ES-I3 (cell line): ENCODE data around the gene PML.
"Not testable (repeated sequence)": the region's sequence is repeated elsewhere in the genome, so short reads cannot be mapped to it uniquely, and the experiment has no call there.

ENCODE experiments used
- H3K36me3 ChIP-seq: 2 replicates; pipeline ENCODE4 v1.6.1; 2013; ENCODE audit warnings: mild to moderate bottlenecking, low read length, control low read depth, moderate library complexity; ENCODE audit not compliant: insufficient read depth
- H3K4me1 ChIP-seq: 2 replicates; pipeline ENCODE4 v1.6.1; 2013; ENCODE audit warnings: mild to moderate bottlenecking, control low read depth, low read length; ENCODE audit not compliant: insufficient read depth
- H3K9ac ChIP-seq: 2 replicates; pipeline ENCODE4 v1.6.1; 2013; ENCODE audit warnings: low read depth, mild to moderate bottlenecking, low read length, moderate library complexity
- H3K9me3 ChIP-seq: 2 replicates; pipeline ENCODE4 v1.6.1; 2013; ENCODE audit warnings: mild to moderate bottlenecking, low read length, moderate library complexity; ENCODE audit not compliant: control insufficient read depth, insufficient read depth

PML gene

GRCh38 chr15:73952913-73953750 lies 41.4 kb upstream of the PML start:
- Histone ChIP-seq H3K9ac (no peak overlapping the region), H3K9me3 (no peaks in the 10 kb centered on the region), H3K4me1 (peaks cover 12% of the 10 kb centered on the region), H3K36me3 (no peaks in the 10 kb centered on the region; the same call in 1 of the 2 replicates)

- H3K4me1 ChIP-seq = peaks cover 12% of the 10 kb centered on the region
- H3K36me3 ChIP-seq = no peaks in the 10 kb centered on the region; the same call in 1 of the 2 replicates
These were observed 40.0 kb upstream of the PML start for GRCh38 chr15:73954188-73955145.

GRCh38 chr15:73955326-73955725 lies 39.2 kb upstream of the PML start:
- Histone ChIP-seq H3K4me1 (peaks cover 12% of the 10 kb centered on the region), H3K36me3 (no peaks in the 10 kb centered on the region), H3K9ac (no peak overlapping the region), H3K9me3 (no peaks in the 10 kb centered on the region)

More at GRCh38 chr15:73954188-73955145, 40.0 kb upstream of the PML start:
- Histone ChIP-seq H3K9ac (no peak overlapping the region), H3K9me3 (no peaks in the 10 kb centered on the region)

DNA sequence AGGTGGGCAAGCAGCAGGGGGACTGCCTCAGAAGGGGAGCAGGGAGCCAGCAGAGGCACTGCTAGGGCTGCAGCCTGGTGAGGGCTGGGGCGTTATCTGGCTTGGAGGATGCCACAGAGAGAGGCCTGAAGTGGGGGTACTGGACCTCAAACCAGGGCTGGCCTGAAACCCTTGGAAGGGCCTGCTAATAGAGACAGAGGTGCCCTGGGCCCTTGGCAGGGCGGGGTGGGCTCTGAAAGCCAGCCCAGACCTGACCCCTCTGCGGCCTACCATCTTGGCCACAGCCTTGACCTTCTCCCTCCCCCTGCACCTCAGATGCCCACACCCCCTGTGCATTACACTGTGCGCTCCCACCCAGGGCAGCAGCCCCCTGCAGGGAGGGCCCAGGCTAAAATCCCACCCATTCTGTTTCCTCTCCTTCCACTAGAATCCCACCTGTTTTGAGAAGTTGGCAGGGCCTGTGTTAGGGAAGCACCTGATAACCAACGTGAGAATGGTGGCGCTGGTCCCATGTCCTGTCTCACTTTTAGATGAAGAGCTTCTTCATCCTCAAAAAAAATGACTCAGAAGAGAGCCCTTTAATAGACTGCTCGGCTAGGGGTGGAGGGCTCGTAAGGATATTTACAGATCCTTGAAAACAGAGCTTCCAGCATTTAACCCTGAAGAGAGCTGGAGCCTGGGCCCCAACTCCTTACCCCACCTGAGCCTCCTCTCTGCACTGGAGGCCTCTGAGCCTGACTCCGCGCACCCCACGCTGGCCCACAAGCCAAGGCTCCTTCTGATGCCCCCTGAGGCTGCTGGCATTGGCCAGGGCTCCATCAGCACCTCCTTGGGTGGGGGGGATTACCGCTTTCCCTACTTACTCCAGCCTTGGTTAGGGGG lies 38.4 kb upstream of the PML start:
- Histone ChIP-seq H3K9ac (no peak overlapping the region), H3K9me3 (no peaks in the 10 kb centered on the region), H3K4me1 (peaks cover 8% of the 10 kb centered on the region), H3K36me3 (no peaks in the 10 kb centered on the region)

- Histone ChIP-seq H3K4me1 (peaks cover 3% of the 10 kb centered on the region; the same call in 1 of the 2 replicates), H3K9ac (no peak overlapping the region), H3K9me3 (no peaks in the 10 kb centered on the region), H3K36me3 (no peaks in the 10 kb centered on the region)
These were observed 37.8 kb upstream of the PML start for GRCh38 chr15:73956743-73957135.

DNA sequence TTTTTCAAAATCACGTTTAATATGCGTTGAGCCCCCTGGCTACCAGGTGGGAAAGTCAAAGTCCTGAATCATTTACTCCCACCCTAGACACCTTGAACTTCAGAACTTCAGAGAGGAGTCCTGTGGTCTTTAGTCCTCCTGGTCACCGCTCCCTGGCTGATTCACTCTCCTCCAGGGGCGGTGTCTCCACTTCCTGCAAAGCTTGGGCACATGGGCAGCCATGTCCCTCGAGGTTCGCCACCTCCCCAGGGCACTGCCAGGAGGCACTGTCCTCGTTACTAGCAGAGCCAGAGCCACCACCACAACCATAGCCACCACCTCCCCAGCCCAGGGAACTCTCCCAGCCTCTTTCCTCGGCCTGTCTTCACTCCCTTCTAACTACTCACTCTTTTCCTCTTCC lies 37.2 kb upstream of the PML start:
- H3K36me3 ChIP-seq = no peaks in the 10 kb centered on the region
- H3K9me3 ChIP-seq = no peaks in the 10 kb centered on the region
- H3K4me1 ChIP-seq = no peaks in the 10 kb centered on the region; the same call in 1 of the 2 replicates
- H3K9ac ChIP-seq = no peak overlapping the region

GRCh38 chr15:73957785-73958184 lies 36.7 kb upstream of the PML start:
- H3K4me1 ChIP-seq = no peaks in the 10 kb centered on the region; the same call in 1 of the 2 replicates
- H3K36me3 ChIP-seq = no peaks in the 10 kb centered on the region
- H3K9me3 ChIP-seq = no peaks in the 10 kb centered on the region
- no peak overlapping the region for H3K9ac ChIP-seq

GRCh38 chr15:73959012-73959581 lies 35.4 kb upstream of the PML start:
- Histone ChIP-seq H3K36me3 (no peaks in the 10 kb centered on the region), H3K9ac (no peak overlapping the region), H3K9me3 (no peaks in the 10 kb centered on the region), H3K4me1 (no peaks in the 10 kb centered on the region)

DNA sequence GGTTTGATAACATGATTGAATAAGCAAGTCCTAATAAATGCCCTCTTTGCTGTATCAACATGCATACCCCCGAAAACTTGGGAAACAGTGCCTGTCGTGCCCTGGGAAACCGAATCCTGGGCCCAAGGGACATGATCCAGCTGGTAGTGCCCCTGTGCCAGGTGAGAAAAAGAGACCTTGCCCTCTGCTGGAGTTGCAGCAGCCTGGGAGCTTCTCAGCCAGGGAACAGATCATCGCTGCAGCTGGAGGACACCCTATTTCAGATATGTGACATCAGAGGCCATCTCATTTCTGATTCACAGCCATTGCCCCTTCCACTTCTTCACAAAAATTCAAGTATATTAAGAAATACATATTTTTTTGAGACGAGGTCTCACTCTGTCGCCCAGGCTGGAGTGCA lies 34.7 kb upstream of the PML start:
- peaks cover under 1% of the 10 kb centered on the region; the same call in 1 of the 2 replicates for H3K4me1 ChIP-seq
- H3K36me3 ChIP-seq = no peaks in the 10 kb centered on the region
- H3K9me3 ChIP-seq = no peaks in the 10 kb centered on the region
- H3K9ac ChIP-seq = no peak overlapping the region

DNA sequence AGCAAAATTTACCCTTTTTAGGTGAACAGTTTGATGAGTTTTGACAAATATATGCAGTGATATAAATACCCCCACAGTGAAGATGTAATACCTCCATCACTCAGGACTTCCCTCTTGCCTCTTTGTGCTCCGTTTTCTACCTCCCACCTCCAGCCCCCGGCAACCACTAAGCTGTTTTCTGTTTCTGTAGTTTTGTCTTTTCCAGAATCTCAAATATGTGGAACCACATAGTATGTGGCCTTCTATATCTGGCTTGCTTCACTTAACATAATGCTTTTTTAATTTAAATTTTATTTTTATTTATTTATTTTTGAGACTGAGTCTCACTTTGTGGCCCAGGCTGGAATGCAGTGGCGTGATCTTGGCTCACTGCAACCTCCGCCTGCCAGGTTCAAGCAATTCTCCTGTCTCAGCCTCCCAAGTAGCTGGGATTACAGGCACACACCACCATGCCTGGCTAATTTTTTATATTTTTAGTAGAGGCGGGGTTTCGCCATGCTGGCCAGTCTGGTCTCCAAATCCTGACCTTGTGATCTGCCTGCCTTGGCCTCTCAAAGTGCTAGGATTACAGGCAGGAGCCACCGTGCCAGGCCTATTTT lies 33.9 kb upstream of the PML start:
- not testable (repeated sequence) for H3K9ac ChIP-seq, H3K9me3 ChIP-seq, H3K4me1 ChIP-seq, H3K36me3 ChIP-seq

DNA sequence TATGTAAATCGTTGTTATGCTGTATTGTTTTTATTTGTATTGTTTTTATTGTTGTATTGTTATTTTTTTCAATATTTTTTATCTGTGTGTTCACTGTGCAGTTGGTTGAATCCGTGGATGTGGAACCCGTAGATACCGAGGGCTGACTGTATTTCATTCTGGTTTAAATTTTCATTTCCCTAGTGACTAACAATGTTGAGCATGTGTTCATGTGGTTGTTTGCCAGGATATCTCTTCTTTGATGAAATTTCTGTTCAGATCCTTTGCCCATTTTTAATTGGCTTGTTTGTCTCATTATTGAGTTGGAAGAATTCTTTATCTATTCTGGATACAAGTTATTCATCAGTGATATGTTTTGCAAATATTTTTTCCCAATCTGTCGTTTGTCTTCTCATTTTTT lies 32.1 kb upstream of the PML start:
- Histone ChIP-seq H3K9ac (no peak overlapping the region), H3K4me1 (peaks cover 13% of the 10 kb centered on the region), H3K9me3 (no peaks in the 10 kb centered on the region), H3K36me3 (no peaks in the 10 kb centered on the region)

DNA sequence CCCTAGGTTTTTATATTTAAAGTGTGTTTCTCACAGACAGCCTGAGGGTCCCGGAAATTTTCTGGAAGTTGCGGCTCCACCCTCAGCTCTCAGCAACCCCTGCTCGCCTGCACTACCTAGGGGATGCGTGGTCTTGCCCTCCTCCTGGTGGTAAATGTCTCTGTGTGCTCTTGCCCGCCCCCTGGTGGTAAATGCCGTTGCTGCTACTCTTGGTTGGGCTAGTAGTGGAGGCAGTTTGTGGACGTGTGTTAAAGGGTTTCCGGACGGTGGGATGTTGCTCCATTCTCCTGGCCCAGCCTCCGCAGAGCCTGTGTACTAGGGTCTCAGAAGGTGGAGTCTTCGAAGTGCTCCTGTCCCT lies 29.8 kb upstream of the PML start:
- H3K9ac ChIP-seq = peak overlapping the region; percentile 37
- no peaks in the 10 kb centered on the region for H3K36me3 ChIP-seq
- H3K4me1 ChIP-seq = peaks cover 18% of the 10 kb centered on the region
- H3K9me3 ChIP-seq = no peaks in the 10 kb centered on the region

GRCh38 chr15:73965094-73965757 lies 29.3 kb upstream of the PML start:
- Histone ChIP-seq H3K9me3 (no peaks in the 10 kb centered on the region), H3K9ac (peak overlapping the region; percentile 37), H3K4me1 (peaks cover 18% of the 10 kb centered on the region), H3K36me3 (no peaks in the 10 kb centered on the region)
